ENCODE data around the gene POLD2. TPM values are rescaled to one million over a fixed set of nuclear protein-coding genes. Genes with fewer than 3 reads are reported as not detected.

The POLD2 gene
- total RNA-seq, 1 experiment from 2014 or later, result 131 TPM

- Mint-ChIP-seq H3K27me3 (ENCODE audit: low read depth) (peaks cover 54% of the 10 kb centered on the region), H3K27ac (no peak overlapping the region), H3K9me3 (no peaks in the 10 kb centered on the region), H3K4me1 (peaks cover 14 to 27% of the 10 kb centered on the region in 2 experiments), H3K36me3 (ENCODE audit: insufficient read depth in 1 of 3, low read depth in 3 of 3) (no peaks in the 10 kb centered on the region; a peak in 1 of 7 replicates), H3K4me3 (no peak overlapping the region; a peak in 1 of 5 replicates)
- no peaks in the 10 kb centered on the region for H3K79me1 ChIP-seq (ENCODE audit: insufficient read depth, low read depth, low read length, poor library complexity, severe bottlenecking)
- H2BK5ac ChIP-seq (ENCODE audit: insufficient read length, low read length), result no peak overlapping the region
- no peaks in the 10 kb centered on the region for H3K4me1 ChIP-seq (ENCODE audit: insufficient read depth, low read length)
- peaks cover 8% of the 10 kb centered on the region; the same call in 1 of the 2 replicates for H3K27me3 ChIP-seq (ENCODE audit: insufficient read depth, low read length)
- no peak overlapping the region for H3K4me2 ChIP-seq (ENCODE audit: insufficient read depth, insufficient read length, low read length)
- H2BK20ac ChIP-seq (ENCODE audit: low read depth, low read length, poor library complexity, severe bottlenecking), result no peak overlapping the region
- no peak overlapping the region for H2BK15ac ChIP-seq (ENCODE audit: low read depth, low read length)
- no CpG with 5 or more reads among the region's 6 CpGs for WGBS (ENCODE audit: extremely low coverage, insufficient read length, low lambda C conversion rate)
- no peak overlapping the region for H2BK12ac ChIP-seq (ENCODE audit: insufficient read length, low read depth, low read length)
- no peak overlapping the region for H3K9ac ChIP-seq (ENCODE audit: extremely low read depth, insufficient read length, low read length)
- H3T11ph ChIP-seq (ENCODE audit: low read length), result no peak overlapping the region
- H3K9me3 ChIP-seq (ENCODE audit: control insufficient read depth, low read depth, low read length), result no peaks in the 10 kb centered on the region
- H3K79me2 ChIP-seq (ENCODE audit: insufficient read depth, low read length), result no peaks in the 10 kb centered on the region
- no peak overlapping the region for H4K5ac ChIP-seq (ENCODE audit: insufficient read length, low read depth, low read length)
- DNase-seq, result no peak
- H2BK120ac ChIP-seq (ENCODE audit: low read depth, low read length, poor library complexity, severe bottlenecking), result no peak overlapping the region
- no peak overlapping the region for H3K18ac ChIP-seq (ENCODE audit: insufficient read length, low read depth, low read length)
- H4K91ac ChIP-seq (ENCODE audit: insufficient read length, low read depth, low read length), result no peak overlapping the region
- H3K4ac ChIP-seq (ENCODE audit: low read depth, low read length), result no peak overlapping the region
- H4K8ac ChIP-seq (replicated peaks; ENCODE audit: insufficient read length, low read depth, low read length), result no peak overlapping the region
- no peak for TF ChIP-seq CTCF (conservative IDR thresholded peaks at IDR 0.05)
- H3K56ac ChIP-seq (ENCODE audit: insufficient read length, low read depth, low read length), result no peak overlapping the region
- H2AFZ ChIP-seq (ENCODE audit: low read length), result no peak overlapping the region
- H4K20me1 ChIP-seq (ENCODE audit: control insufficient read depth, insufficient read depth, insufficient read length), result no peaks in the 10 kb centered on the region
- H3K23me2 ChIP-seq (ENCODE audit: insufficient read length, low read depth, low read length, poor library complexity, severe bottlenecking), result peaks cover 9% of the 10 kb centered on the region
- H3K27ac ChIP-seq (ENCODE audit: insufficient read length, low read depth, low read length), result no peak overlapping the region
- no peak overlapping the region for H2AK5ac ChIP-seq (ENCODE audit: insufficient read length, low read length)
- H3K14ac ChIP-seq (ENCODE audit: insufficient read depth, low read length), result no peak overlapping the region
- H3K23ac ChIP-seq (ENCODE audit: insufficient read length, low read depth, low read length), result no peak overlapping the region
These were observed 20.4 kb upstream of the POLD2 start for GRCh38 chr7:44143646-44144250.
